ENCODE results near the gene APOA4.
"Not testable (repeated sequence)": the region's sequence is repeated elsewhere in the genome, so short reads cannot be mapped to it uniquely, and the experiment has no call there.

APOA4 gene

DNA sequence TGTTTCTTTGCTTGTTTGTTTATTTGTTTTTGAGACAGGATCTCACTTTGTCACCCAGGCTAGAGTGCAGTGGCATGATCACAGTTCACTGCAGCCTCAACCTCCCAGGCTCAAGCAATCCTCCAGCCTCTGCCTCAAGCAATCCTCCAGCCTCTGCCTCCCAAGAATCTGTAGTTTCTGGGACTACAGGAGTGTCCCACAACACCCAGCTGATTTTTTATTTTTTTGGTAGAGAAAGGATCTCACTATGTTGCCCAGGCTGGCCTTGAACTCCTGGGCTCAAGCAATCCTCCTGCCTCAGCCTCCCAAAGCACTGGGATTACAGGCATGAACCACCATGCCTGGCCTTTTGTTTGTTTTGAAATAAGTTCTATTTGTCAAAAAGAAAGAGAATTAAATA lies 21.4 kb downstream of the APOA4 start:
- DNase-seq (ENCODE audit: low read depth): not testable (repeated sequence)

DNA sequence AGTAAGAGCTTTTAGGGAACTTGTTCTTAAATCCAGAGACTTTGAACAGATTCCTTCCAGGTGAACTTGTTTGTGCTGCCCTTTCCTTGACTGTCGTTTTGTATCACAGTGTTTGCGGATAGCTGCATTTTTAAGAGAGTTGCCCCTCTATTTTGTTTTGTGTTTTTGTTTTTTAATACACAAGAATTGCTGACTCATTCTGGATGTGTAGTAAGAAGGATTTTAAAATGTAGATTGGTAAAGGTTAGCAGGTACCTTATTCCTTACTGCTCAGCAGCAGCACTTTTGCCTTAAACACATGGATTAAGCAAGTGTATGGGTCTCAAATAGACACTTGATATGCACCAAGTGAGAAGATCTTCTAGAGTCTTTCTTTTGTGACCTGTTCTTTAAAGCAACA lies 22.5 kb downstream of the APOA4 start:
- no peak for DNase-seq (ENCODE audit: low read depth)

DNA sequence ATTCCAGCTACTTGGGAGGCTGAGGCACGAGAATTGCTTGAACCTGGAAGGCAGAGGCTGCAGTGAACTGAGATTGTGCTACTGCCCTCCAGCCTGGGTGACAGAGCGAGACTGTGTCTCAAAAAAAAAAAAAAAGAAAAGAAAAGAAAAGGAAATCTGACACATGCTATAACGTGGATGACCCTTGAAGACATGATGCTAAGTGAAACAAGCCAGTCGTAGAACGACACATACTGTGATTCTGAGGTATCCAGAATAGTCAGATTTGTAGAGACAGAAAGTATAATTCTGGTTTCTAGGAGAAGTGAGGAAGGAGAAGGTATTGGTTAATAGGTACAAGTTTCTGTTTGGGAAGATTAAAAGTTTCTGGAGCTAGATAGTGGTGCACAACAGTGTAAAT lies 24.7 kb downstream of the APOA4 start:
- no peak for DNase-seq (ENCODE audit: low read depth)

DNA sequence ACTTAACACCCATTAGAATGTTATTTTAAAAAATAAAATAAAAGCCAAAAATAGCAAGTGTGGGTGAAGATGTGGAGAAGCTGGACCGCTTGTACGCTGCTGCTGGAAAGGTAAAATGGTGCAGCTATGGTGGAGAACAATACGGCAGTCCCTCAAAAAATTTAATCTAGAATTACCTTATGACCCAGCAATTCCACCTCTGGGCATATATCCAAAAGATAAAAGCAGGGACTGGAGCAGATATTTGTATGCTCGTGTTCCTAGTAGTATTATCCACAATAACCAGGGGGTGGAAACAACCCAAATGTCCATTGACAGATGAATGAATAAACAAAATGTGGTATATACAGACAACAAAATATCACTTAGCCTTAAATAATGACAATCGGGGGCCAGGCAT lies 25.3 kb downstream of the APOA4 start:
- DNase-seq (ENCODE audit: low read depth): no peak

DNA sequence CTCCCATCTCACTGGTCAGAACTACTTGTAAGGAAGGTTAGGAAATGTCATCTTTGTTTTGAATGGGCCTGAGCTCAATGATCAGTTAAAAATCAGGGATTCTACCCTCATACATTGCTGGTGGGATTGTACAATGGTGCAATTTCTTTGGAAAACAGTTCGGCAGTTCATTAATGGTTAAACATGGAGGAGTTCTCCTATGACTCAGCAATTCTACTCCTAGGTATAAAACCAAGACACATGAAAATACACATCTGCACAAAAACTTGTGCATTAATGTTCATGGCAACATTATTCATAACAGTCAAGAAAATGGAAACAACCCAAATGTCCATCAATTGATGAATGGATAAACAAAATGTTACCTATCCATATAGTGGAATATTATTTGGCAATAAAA lies 26.6 kb downstream of the APOA4 start:
- DNase-seq (ENCODE audit: low read depth): no peak

DNA sequence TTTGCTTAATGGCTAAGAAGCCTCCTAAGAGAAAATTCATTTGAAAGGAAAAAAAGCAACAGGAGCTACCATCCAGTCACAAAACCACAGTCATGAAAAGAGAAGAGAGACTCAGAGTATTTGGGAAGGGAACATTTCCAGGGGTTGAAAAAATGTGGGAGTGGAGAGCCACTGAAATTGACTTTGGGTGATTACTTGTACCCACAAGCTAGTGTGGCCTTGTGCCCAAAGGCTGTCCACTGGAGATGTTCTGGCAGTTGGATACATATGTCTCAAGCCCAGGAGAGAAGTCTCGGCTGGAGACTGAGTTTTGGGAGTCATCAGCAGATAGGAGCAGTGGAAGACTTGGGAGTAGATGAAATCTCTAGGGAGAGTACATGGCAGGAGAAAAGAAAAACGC lies 28.3 kb downstream of the APOA4 start:
- DNase-seq (ENCODE audit: low read depth): no peak

DNA sequence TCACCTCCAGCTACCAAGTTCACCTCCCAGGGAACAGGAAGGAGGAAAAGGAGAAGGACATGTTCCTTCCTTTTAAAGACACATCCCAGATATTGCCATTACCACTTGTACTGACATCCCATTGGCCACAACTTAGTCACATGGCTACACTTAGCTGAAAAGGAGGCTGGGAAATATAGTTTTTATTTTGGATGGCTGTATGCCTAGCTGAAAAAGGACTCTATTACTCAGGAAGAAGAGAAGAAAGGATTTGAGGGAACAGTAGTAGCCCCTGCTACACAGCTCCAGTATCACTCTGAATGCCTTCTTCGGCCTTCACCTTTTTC lies 29.4 kb downstream of the APOA4 start:
- DNase-seq (ENCODE audit: low read depth): no peak

DNA sequence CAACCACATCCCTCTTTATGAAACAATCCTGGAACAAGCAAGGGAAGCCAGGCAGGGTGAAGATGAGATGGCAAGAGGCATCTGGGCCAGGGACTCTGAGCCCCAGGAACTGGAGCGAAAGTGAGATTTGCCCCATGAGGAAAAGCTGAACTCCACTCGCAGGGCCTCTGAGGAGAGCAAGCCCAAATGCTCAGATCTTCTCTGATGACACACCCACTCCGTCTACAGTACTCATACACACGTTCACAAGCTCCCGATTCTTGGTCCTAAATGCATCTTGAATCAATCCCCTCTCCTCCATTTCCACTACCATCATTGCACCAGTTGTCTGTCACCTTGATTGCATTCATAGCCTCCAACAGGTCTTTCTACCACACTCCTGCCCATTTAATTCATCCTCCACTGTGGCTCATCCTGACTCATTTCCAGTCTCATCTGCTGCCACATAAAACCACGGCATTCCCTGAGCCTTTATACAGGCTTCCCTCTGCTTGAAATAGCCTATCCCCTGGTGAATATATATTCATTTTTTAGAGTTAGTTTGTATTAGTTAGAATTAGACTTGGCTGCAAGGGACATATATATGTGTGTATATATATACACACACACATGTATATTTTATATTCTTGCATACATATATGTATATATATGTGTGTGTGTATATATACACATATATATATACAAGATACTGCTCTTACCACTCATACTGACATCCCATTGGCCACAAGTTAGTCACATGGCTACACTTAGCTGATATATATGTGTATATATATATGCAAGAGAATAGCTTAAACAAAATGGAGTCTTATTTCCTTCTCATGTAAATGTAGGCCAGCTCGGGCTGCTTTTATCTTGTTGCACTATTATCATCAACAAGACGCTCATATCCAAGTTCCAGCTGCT lies 30.0 kb downstream of the APOA4 start:
- DNase-seq (ENCODE audit: low read depth): no peak

DNA sequence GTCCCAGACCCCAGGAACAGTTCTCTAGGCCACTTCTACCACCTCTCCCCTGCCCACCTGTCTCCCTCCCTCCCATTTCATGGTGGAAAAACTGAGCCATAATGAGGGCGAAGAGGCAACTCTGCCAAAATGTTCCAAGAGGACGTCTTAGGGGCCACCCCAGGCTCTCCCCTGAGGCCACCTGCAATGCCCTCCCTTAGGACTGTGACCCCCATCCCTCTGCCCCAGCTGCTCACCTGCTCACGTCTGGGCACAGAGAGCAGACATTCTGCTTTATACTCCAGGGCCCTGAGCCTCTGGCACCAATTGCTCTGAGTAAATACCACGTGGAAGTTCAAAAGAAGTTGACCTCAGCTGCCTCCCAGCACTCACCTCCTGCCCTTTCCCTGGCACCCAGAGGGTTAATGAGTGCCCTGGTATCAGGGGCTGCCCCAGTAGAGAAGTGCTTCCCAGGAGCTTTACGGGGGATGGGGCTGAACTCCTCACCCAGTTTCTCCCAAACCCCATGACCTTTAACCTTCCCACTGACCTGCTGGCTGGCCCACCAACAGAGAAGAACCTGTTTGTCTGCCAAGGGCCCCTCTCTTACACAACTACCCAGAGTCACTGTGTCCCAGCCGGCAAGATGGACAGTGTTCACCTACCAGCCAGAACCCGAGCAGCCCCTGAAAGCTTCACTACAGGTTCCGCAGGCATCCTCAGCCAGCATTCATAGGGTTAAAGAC lies 30.8 kb downstream of the APOA4 start:
- DNase-seq (ENCODE audit: low read depth): no peak

DNA sequence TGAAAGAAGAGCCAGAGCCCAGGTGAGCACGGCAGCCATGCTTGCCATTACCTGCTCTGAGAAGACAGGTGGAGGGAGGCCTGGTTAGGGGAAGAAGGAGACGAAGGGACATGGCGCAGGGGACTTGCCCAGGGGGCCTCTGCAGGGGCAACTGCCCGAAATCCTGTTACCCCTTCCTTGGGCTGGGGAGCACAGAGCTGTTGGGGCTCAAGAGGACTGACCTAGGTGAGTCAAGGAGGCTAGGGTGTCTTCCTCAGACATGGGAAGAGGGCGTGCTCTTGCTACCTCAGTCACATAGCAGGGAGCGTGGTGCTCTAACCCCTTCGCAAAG lies 31.3 kb downstream of the APOA4 start, which contains the start of gene APOA5:
TSS of gene APOA5 (minus strand) at position 67 of the 331 bp plus-strand sequence. CDS start at position 48, 19 bp downstream.
- DNase-seq (ENCODE audit: low read depth): no peak

DNA sequence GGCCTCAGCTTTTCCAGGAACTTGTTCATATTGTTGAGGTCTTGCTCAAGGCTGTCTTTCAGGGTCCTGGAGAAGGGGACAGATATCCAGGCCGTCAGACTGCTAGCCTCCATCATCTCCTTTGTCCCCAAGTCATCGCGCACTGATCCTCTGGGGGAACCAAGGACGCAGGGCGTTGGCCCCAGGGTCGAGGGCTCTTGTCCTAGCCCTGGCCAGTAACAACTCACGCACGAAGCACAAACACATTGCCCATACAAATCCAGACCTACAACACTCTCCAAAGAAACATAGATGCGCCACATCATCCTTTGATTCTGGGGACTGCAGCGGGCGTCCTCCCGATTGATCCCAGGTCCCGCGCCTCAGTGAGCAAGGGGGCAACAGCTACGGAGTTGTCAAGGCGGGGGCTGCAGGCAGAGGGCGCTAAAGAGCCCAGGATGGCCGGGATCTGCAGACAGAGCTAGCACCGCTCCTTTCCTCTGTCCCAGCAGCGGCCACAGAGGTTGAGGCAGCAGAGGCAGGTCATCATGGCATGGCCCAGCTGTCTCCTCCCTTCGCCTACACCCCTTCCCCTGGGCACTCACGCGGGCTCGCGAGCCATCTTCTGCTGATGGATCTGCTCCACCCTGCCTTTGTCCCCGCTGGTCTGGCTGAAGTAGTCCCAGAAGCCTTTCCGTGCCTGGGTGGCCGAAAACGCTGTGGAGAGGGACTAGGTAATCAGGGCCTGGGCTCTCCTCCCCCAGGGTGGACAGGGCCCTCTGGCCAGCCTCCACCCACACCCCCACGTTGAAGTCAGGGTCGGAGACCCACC lies 31.9 kb downstream of the APOA4 start:
- DNase-seq (ENCODE audit: low read depth): peak; percentile 62

DNA sequence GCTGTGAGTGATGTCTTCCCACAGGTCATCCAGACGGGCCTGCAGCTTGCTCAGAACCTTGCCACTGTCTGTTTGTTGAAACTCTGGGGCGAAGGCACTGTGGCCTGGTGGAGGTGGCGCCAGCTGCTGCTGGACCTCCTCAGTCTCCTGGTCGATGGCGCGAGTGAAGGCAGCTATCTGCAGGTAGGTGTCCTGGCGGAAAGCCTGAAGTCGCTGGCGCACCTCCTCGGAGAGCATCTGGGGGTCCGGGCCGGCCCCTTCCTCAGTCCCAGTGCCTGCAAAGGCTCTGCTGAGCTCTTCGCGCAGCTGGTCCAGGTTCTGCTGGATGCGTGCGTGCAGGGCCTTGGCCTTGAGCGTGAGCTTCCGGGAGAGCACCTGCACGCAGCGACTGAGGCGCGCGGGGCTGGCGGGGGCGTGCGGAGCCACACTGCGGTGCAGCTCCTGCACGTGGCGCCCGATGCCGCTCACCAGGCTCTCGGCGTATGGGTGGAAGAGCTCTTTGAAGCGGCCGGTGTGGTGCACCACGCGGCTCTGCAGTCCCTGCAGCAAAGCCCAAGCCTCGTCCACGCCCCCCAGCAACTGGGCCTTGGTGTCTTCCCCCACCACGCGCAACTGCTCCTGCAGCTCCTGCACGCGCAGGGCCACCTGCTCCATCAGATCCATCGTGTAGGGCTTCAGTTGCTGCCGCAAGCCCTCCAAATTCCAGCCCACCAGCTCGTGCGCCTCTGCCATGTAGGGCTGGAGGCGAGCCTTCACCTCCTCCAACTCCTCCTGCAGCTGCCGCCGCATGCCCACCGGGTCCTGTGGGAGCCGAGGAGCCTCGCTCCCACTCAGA lies 32.7 kb downstream of the APOA4 start:
- no peak for DNase-seq (ENCODE audit: low read depth)

DNA sequence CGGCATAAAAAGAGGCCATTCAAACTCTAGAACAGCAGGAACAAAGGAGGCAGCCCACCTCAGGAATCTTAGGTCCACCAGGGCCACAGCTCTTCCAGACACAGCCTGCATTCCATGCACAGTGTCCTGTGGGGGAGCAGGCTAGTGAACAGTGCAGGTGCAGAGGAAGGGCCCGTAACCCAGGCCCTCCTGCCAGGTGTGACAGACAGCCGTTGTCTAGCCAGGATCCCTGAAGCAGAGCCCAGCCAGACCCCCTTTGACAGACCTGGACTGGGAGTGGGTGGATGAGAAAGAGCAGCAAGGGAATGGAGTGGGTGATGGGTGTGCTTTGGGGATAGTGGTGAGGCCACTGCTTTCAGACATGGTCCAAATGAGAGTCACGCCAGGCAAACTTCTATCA lies 34.1 kb downstream of the APOA4 start:
- no peak for DNase-seq (ENCODE audit: low read depth)

DNA sequence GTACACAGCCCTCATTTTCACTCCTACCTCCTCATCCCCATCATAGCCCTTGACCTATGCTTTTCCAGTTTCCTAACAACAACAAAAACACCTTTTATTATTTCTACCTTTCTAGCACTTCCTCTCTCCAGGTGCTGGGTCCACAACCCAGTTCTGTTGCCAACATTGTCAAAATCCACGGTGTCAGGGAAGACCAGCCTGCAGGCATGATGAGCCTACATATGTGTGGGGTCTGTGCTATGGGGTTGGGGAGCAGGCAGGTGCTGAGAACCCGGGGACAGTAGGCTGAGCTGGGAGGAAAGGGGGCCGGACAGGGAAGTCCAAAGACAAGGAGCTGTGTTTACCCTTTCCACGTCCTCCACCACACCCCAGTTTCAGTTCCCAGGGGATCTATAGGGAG lies 34.6 kb downstream of the APOA4 start:
- DNase-seq (ENCODE audit: low read depth): no peak

DNA sequence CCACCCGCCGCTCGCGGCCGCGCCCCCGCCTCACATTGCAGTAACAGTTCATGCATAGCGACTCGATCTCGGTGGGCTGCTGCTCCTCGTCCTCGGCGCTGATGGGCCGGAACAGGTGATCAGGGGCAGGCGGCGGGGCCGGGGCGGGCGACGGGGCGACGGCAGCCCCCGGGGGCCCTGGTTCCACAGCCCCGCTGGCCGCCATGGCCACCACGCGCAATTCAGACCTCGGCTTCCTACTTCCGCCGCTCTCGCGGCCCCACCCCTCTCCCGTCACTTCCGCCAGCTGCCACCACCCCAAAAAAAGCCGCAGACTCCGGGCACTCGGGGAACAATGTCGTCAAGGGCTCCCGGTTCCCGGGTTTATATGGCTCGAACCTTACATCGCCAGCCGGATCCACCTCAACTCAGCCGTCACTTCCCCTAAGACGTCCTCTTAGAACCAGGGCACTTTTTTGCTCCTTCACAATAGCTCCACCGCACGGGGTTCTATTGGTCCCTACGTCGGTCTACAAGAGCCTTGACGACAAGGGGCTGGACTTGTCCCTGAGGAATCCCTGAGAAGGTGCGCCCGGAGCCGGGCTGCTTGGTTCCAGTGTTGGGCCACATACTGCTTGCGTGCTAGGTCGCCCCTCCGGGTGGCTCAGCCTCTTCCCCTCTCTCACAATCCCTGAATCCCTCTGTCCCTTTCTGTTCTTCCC lies 35.2 kb downstream of the APOA4 start, which contains the start of gene ZPR1:
TSS of gene ZPR1 (minus strand) at position 238 of the 701 bp plus-strand sequence. CDS start at position 205, 33 bp downstream.
- DNase-seq (ENCODE audit: low read depth): peak; percentile 74

DNA sequence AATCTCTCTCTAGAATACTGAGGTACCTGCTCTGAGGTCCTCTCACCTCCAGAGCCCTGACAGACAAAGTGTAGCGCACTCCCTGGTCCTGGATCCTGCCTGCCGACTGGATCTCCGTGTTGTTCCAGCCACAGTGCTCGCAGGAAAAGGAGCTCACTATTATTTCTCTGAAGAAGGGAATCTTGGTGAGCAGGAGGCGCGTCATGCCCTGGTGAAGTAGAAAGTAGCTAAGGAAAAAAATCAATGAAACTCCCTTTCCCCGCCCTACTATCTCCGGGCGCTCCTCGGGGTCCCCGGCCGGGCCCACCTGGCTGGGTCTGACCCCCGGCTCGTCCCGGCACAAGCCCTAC lies 35.7 kb downstream of the APOA4 start:
- DNase-seq (ENCODE audit: low read depth): no peak

DNA sequence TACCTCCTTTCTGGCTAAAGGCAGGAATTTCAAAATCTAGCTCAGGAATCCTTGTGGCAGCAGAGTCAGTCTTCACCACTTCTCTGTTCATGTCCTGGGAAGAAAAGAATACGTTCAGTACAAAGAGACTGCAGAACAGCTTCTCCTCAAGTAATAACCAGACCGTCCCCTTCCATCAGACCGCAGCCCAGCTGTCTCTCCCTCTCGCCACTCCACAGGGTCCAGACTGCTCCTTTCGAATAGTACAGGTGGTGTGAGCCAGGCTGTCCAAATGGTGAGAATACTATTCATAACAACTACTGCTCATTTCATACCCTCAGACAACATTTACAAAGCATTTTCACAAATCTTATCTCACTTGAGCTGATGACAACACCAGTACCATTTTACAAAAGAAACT lies 36.1 kb downstream of the APOA4 start:
- DNase-seq (ENCODE audit: low read depth): no peak

DNA sequence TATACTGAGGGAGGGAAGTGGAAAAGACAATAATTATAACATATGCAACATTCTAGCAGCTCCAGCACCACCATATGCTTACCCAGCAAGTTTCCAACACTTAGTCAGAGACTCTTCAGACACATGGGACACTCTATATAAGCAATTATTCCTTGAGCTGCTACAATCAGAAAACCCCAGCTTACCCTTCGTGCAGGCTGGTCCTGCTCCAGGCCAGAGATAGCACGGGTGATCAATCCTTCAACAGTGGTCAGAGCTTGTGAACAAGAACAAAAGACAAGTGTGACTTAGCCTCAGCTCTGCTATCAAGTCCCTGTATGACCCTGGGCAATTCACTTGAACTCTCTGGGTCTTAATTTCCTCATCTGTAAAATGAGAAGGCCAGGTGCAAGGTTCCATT lies 36.8 kb downstream of the APOA4 start:
- DNase-seq (ENCODE audit: low read depth): no peak

DNA sequence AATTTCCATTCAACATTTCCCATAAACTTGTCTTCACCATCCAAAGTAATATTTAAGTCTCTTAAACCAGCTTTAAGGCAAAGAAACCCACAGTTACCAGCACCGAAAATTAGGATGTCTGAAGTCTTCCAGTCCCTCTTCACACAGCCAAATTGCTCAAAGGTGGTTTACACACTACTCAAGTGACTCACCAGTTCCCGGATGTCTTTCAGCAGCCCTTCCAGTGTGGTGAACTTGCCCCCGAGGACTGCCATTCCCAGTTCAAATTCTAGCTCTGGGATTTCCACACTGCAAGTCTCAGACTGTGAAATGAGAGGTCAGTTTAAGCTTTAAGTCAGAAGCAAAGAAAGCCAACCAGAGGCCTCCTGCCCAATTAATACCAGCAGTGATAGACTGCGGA lies 40.4 kb downstream of the APOA4 start:
- DNase-seq (ENCODE audit: low read depth): no peak

DNA sequence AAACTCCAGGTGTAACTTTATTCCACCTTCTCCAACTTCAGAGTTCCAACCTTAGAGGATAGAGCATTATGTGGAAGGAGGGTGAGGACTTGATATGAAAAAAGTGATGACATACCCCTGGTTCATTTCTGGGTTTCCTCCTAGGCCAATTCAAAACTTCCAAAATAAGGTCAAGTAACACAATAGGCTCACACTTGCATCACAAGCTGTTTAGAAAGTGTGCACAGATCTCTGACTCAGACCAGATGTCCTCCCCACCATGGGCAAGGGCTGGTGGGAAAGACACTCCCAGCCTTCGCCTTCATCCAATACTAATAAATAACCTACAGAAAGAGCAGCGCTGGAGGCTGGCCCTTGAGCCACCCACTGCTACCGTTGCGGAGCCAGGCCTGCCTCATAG lies 44.5 kb downstream of the APOA4 start:
- no peak for DNase-seq (ENCODE audit: low read depth)

DNA sequence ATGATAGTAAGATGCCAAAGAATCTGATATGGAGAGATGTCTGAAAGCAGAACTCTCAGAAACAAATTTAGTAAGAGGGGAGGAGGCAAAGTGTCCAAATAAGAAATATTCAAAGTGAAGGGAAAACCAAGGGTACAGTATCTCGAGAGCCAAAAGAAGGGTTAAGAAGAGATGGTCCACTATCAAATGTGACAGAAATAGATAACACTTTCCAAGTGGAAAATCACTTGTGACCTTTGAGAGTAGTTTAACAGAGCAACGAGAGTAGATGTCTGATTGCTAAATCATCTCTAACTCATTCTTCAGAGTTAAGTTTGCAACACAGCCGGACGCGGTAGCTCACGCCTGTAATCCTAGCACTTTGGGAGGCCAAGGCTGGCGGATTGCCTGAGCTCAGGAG lies 46.0 kb downstream of the APOA4 start:
- DNase-seq (ENCODE audit: low read depth): no peak

Measured in stimulated activated CD8-positive, alpha-beta memory T cell treated with anti-CD3 and anti-CD28 coated beads, Interleukin-7, amount 100 ng/mL, for 24 hours (primary cell).